GM12865 (cell line): ENCODE data around the gene LGR6.
"Not testable (repeated sequence)": the region's sequence is repeated elsewhere in the genome, so short reads cannot be mapped to it uniquely, and the experiment has no call there.

Experiments used
- DNase-seq: peaks from one replicate; pipeline ENCODE4 v3.0.0; 2010; ENCODE audit warnings: low read depth
- H3K4me3 ChIP-seq: 2 replicates; pipeline ENCODE4 v1.5.1; 2011; ENCODE audit warnings: mild to moderate bottlenecking, low read depth, low read length, control low read depth
- TF ChIP-seq, protein P1 (sequence below): IDR thresholded peaks from 2 replicates; pipeline ENCODE4 v1.5.1; 2011; ENCODE audit warnings: low read length, control low read depth, low read depth, inconsistent platforms; ENCODE audit not compliant: insufficient read depth; ENCODE audit errors: missing control alignments

LGR6 gene

DNA sequence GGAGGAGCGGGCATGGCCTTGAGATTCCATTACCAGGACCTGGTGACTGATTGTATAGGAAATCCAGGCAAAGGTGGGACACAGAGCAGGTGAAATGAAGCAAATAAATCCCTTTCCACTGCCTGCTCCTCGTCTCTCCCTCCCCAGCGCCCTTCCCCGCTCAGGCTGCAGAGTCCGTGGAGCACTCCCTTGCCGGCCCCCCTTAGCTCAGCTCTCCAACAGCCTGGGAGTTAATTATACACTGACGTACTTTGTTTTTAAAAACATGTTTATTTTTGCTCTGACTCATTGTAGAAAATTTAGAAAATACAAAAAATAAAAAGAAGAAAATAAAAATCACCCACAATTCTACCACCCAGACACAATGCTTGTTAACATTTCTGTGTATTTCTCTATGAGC is 61.7 kb downstream of the LGR6 start:
- DNase-seq = no peak
- H3K4me3 ChIP-seq = no peak overlapping the region
- TF ChIP-seq, protein P1, sequence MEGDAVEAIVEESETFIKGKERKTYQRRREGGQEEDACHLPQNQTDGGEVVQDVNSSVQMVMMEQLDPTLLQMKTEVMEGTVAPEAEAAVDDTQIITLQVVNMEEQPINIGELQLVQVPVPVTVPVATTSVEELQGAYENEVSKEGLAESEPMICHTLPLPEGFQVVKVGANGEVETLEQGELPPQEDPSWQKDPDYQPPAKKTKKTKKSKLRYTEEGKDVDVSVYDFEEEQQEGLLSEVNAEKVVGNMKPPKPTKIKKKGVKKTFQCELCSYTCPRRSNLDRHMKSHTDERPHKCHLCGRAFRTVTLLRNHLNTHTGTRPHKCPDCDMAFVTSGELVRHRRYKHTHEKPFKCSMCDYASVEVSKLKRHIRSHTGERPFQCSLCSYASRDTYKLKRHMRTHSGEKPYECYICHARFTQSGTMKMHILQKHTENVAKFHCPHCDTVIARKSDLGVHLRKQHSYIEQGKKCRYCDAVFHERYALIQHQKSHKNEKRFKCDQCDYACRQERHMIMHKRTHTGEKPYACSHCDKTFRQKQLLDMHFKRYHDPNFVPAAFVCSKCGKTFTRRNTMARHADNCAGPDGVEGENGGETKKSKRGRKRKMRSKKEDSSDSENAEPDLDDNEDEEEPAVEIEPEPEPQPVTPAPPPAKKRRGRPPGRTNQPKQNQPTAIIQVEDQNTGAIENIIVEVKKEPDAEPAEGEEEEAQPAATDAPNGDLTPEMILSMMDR = no peak

DNA sequence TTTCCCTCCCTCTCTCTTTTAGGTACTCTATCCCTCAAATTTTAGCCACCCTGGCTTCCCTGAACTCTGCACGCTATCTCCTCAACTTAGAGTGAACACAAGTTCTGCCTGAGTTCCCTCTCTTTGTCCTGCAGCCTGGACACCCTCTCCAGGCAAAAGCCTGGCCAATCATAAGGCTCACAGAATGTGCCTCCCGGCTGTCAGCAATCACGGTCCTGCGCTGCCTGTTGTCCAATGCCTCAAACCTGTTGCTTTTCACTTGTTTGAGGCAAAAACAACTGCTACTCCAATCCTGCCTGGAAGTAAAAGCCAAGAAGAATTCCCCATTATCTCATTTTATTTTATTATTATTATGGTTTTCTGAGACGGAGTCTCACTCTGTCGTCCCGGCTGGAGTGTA is 66.1 kb downstream of the LGR6 start:
- H3K4me3 ChIP-seq = no peak overlapping the region
- no peak for DNase-seq
- TF ChIP-seq, protein P1 = no peak

DNA sequence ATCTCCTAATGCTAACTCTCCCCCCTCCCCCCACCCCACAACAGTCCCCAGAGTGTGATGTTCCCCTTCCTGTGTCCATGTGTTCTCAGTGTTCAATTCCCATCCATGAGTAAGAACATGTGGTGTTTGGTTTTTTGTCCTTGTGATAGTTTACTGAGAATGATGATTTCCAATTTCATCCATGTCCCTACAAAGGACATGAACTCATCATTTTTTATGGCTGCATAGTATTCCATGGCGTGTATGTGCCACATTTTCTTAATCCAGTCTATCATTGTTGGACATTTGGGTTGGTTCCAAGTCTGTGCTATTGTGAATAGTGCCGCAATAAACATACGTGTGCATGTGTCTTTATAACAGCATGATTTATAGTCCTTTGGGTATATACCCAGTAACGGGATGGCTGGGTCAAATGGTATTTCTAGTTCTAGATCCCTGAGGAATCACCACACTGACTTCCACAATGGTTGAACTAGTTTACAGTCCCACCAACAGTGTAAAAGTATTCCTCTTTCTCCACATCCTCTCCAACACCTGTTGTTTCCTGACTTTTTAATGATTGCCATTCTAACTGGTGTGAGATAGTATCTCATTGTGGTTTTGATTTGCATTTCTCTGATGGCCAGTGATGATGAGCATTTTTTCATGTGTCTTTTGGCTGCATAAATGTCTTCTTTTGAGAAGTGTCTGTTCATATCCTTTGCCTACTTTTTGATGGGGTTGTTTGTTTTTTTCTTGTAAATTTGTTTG is 67.8 kb downstream of the LGR6 start:
- not testable (repeated sequence) for H3K4me3 ChIP-seq, DNase-seq

DNA sequence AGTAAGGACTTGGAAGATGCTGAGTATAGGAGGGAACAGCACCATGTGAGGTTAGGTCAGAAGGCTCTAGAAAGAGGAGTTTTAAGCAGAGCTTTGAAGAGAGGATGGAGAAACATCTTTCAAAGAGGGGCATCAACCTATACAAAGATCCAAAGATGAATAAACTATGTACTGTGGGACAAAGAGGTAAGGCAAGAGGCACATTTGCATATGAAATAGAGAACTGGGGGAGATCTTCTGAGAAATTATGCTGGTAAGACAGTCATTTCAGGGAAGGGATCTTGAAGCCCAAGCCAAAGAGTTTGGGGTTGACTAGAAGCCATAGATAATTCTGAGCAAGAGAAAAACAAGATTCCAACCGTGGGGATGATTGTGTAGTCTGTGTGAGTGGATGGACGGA is 70.0 kb downstream of the LGR6 start:
- H3K4me3 ChIP-seq = no peak overlapping the region
- DNase-seq = no peak
- TF ChIP-seq, protein P1 = no peak

DNA sequence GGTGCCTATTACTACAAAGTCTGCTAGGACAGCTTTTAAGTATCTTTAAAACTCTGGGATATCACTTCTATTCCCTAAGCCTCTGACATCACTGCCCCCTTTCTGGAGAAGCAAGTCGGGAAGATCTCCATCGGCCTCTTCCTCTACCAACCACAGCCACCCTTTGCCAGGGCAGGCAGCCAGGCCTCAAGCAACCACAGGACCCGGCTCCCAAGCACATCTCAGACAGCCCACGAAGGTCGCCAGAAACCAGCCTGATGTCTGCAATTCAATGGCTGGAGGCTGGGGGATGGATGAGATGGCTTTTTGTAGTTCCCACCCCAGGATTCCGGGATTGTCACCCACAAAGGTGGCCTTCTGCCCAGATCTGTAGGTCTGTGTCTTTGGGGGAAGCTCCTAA is 70.7 kb downstream of the LGR6 start:
- no peak for DNase-seq
- TF ChIP-seq, protein P1 = no peak
- H3K4me3 ChIP-seq = no peak overlapping the region

DNA sequence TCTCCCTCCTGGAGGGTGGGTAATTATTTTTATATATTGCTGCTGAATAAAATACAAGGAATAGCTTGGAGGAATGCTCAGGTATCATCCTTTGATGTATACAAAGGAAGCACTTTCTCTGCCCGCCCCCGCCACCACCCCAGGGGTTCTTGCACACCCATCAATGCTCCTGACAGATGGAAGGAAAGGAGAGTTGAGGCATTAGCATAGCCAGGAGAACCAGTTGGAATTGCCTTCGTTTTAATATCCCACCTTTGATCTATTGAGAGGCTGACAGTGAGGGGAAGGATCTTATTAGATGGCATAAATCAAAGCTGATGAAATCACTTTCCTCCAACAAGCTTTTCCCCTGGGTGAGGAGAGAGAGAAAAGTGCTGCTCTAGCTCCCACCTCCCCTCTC is 71.1 kb downstream of the LGR6 start:
- H3K4me3 ChIP-seq = no peak overlapping the region
- TF ChIP-seq, protein P1 = no peak
- DNase-seq = no peak

DNA sequence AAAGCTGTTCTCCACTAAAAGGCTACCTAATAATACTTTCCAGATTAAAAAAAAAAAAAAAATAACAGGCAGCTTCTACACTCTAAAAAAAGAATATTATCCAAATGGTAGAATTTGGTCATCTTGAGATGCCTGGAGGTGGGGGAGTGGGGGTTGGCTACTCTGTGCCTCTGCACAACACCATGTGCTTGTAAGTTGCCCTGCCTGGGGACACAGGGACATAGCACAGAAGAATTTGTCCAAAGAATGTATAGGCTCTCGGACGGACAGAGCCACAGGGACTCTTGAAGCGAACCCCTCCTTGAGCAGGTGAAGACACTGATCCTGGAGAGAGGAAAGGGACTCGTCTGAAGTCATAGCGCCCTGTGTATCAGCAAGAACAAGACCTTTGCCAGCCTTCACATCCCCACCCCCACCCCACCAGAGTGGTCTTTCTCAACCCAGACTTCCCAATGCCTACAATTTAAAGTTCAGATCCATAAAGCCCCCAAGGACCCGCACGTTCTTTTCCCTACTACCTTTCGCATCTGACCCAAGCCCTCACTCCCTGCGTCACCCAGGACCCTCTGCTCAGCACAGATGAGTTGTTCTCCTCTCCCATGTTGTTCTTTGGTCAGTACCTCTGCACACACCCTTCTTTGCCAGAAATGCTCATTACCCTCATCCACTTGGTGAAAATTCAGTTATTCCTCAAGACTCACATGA is 72.6 kb downstream of the LGR6 start:
- TF ChIP-seq, protein P1 = no peak
- DNase-seq = no peak

More for the DNA sequence above, 72.6 kb downstream of the LGR6 start:
- H3K4me3 ChIP-seq = no peak overlapping the region
